ENCODE data around the gene CCDC188. TPM values are rescaled to one million over a fixed set of nuclear protein-coding genes. Genes with fewer than 3 reads are reported as not detected.
A peak's percentile ranks its signal among the peaks of the same experiment; 100 is the strongest.

The CCDC188 gene
- total RNA-seq, 1 donor from 2014 or later: not detected

DNA sequence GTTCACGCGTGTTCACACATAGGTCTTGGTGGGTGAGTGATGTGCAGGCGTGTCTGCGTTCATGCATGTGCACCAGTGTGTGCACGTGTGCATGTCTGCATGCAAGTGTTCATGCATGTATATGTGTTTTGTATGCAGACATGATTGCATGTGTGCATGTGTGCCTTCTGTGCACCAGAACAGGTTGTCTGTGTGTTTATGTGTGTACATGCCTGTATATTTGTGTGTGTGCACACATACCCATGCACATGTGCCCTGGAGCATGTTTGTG is 14.3 kb downstream of the CCDC188 start:
- no peak for DNase-seq (ENCODE audit: low spot score in 2 of 2, unreplicated experiment in 2 of 2)
- Mint-ChIP-seq H3K4me3 (no peak overlapping the region), H3K27ac (no peak overlapping the region)

DNA sequence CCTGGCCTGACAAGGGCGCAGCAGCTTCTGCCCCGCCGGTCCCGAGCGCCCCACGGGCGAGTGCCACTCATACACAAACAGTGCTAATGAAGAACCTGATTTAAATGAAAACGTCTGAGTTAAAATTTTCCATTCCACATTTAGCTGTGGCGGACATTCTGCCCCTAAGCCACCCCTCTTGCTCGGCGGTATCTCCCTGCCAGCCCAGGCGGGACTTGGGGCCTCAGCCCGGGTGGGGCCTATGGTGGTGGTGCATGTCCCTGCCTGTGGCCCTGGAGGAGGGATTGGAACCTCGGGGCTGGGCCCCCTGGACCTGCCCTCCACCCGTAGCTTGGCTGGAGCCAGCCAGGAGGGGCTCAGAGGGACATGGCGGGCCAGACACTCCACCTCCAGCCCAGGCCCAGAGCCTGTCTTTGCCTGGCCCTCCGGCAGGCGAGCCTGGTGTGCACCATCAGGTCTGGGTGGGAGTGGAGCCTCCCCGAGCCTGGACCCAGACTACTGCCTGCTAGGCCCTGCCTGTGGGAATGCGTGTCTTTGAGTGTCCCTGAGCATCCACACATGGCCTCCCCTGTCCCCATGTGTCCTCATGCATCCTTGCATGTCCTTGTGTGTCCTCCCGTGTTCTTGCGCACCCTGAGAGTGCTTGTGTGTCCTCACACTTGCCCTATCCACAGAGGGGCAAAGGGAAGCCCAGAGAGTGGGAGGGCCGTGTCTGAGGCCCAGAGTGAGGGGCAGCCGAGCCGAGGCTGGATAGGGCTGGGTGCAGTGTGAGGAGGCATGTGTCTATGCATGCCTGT is 14.9 kb downstream of the CCDC188 start:
- no peak overlapping the region for H3K27ac Mint-ChIP-seq
- no peaks in the 10 kb centered on the region for H3K9me3 Mint-ChIP-seq
- TF ChIP-seq, protein P1, sequence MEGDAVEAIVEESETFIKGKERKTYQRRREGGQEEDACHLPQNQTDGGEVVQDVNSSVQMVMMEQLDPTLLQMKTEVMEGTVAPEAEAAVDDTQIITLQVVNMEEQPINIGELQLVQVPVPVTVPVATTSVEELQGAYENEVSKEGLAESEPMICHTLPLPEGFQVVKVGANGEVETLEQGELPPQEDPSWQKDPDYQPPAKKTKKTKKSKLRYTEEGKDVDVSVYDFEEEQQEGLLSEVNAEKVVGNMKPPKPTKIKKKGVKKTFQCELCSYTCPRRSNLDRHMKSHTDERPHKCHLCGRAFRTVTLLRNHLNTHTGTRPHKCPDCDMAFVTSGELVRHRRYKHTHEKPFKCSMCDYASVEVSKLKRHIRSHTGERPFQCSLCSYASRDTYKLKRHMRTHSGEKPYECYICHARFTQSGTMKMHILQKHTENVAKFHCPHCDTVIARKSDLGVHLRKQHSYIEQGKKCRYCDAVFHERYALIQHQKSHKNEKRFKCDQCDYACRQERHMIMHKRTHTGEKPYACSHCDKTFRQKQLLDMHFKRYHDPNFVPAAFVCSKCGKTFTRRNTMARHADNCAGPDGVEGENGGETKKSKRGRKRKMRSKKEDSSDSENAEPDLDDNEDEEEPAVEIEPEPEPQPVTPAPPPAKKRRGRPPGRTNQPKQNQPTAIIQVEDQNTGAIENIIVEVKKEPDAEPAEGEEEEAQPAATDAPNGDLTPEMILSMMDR (IDR thresholded peaks at IDR 0.05; ENCODE audit: unreplicated experiment): no peak
- no peaks in the 10 kb centered on the region for H3K36me3 Mint-ChIP-seq
- H3K4me1 Mint-ChIP-seq: peaks cover 16% of the 10 kb centered on the region
- no peaks in the 10 kb centered on the region for H3K27me3 Mint-ChIP-seq (ENCODE audit: low read depth)
- no peak for DNase-seq (ENCODE audit: low spot score in 2 of 2, unreplicated experiment in 2 of 2)
- no peak overlapping the region for H3K4me3 Mint-ChIP-seq

More for the DNA sequence above, 14.3 kb downstream of the CCDC188 start:
- H3K27me3 Mint-ChIP-seq (ENCODE audit: low read depth): no peaks in the 10 kb centered on the region
- TF ChIP-seq, protein P1 (IDR thresholded peaks at IDR 0.05; ENCODE audit: unreplicated experiment): no peak
- no peaks in the 10 kb centered on the region for H3K36me3 Mint-ChIP-seq
- peaks cover 16% of the 10 kb centered on the region for H3K4me1 Mint-ChIP-seq
- no peaks in the 10 kb centered on the region for H3K9me3 Mint-ChIP-seq

DNA sequence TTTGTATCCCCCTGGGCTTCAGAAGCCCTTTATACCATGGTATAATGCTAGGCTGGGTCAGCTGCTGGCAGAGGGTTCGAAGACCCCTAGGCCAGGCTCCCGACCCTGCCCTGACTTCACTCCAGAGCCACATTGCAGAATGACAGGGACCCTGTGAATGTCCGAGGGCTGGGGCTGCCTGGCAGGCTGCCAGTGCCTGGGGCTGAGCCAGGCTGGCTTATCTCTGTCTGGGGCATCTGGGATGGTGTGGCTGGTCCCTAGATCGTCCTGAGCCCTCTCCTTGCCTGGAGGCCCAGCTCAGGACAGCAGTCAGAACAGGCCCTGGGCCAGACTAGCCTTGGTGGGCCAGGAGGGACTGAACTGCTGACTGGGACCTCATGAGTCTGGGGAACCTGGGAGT is 15.6 kb downstream of the CCDC188 start:
- Mint-ChIP-seq H3K4me3 (no peak overlapping the region), H3K27me3 (ENCODE audit: low read depth) (no peaks in the 10 kb centered on the region), H3K27ac (no peak overlapping the region), H3K9me3 (no peaks in the 10 kb centered on the region), H3K36me3 (no peaks in the 10 kb centered on the region), H3K4me1 (peaks cover 16% of the 10 kb centered on the region)
- DNase-seq (ENCODE audit: low spot score in 2 of 2, unreplicated experiment in 2 of 2): no peak
- TF ChIP-seq, protein P1 (IDR thresholded peaks at IDR 0.05; ENCODE audit: unreplicated experiment): no peak

DNA sequence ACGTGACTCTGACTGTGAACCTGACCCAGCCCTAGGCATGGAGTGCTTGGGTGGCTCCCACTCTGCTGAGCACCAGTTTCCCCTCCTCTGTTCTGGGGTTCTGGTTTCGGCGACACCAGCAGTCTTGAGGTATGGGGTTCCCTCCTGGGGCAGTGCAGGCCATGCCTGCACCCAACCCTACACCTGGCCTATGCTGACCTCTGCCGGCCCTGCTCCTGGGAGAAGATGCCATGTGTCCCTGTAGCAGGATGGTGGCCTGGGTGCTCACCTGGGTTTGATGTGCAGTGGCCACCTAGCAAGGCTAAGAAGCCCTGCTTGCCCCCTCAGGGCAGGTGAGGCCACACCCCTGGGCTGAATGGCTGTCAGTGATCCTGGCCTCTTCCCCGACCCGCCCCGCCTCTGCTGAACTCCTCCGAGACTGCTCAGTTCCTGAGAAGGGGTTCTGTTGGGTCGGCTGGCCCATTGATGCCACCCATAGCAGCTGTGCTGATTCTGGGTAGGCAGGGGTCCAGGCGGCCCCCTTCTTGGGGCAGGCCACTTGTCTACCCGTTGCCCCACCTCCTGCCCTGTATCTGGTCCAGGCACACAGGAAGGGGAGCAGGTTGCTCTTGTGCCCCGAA is 16.8 kb downstream of the CCDC188 start:
- TF ChIP-seq, protein P1 (IDR thresholded peaks at IDR 0.05; ENCODE audit: unreplicated experiment): no peak
- no peak overlapping the region for H3K27ac Mint-ChIP-seq
- DNase-seq (ENCODE audit: low spot score in 2 of 2, unreplicated experiment in 2 of 2): no peak
- H3K4me1 Mint-ChIP-seq: peaks cover 16% of the 10 kb centered on the region
- no peaks in the 10 kb centered on the region for H3K9me3 Mint-ChIP-seq
- H3K27me3 Mint-ChIP-seq (ENCODE audit: low read depth): no peaks in the 10 kb centered on the region
- H3K36me3 Mint-ChIP-seq: no peaks in the 10 kb centered on the region
- H3K4me3 Mint-ChIP-seq: peak overlapping the region; percentile 67

DNA sequence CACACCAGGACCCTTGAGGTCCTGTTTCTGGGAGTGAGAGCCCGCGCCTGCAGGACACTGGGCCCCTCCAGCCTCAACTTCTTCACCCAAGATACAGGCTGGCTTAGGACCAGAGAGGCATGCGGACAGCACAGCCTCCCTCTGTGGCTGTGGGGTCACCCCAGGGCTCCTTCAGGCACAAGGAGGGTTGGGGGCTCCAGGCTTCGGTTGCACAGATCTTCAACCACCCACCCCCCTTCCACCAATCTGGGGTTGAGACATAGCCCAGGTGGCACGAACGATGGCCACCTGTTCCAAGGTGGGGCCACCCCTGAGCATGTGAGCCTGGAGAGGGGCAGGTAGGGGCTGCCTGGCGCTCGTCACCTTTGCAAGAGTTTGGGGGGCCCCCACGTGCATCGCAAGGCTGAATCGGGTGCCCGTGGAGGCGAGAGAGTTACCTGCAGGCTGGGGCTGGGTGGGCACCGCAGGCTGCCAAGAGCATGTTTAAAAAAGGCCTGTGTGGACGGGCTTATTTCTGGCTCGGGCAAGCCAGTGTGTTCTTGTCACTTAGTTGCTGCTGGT is 18.1 kb downstream of the CCDC188 start:
- Mint-ChIP-seq H3K4me1 (peaks cover 16% of the 10 kb centered on the region), H3K27ac (no peak overlapping the region), H3K36me3 (no peaks in the 10 kb centered on the region), H3K27me3 (ENCODE audit: low read depth) (no peaks in the 10 kb centered on the region), H3K9me3 (no peaks in the 10 kb centered on the region), H3K4me3 (peak overlapping the region; percentile 67)
- no peak for DNase-seq (ENCODE audit: low spot score in 2 of 2, unreplicated experiment in 2 of 2)
- TF ChIP-seq, protein P1 (IDR thresholded peaks at IDR 0.05; ENCODE audit: unreplicated experiment): no peak
